HCT116 (cell line): ENCODE data around the gene OTUD4. TPM values are rescaled to one million over a fixed set of nuclear protein-coding genes. Genes with fewer than 3 reads are reported as not detected.

ENCODE experiments used
- ATAC-seq: fragments of 200-7000 bp; cut with Tn5 transposase; 2 replicates; pipeline ENCODE4 v1.9.1; 2020; ENCODE audit warnings: mild to moderate bottlenecking, moderate library complexity
- BruUV-seq: library from RNA; stranded (reverse); fragments of 400-500 nt; replicated peaks from 2 replicates; lab custom pipeline; 2021; lab: Mats Ljungman, UMichigan
- CTCF ChIA-PET: fragments of 300-600 bp; sonication (Branson Sonifier 250); formaldehyde crosslinking; loops from one replicate; lab custom pipeline; 2021; ENCODE audit warnings: antibody characterized with exemption; lab: Charles Lee
- POLR2A ChIA-PET: fragments of 300-600, 350-600 bp; sonication (Branson Sonifier 250); formaldehyde crosslinking; loops from one replicate; lab custom pipeline; 2021; ENCODE audit warnings: antibody characterized with exemption; lab: Charles Lee
- RAD21 ChIA-PET, 2 experiments: fragments of 300-600 bp; sonication (Branson Sonifier 250); formaldehyde crosslinking; loops; one replicate each; lab custom pipeline; 2023; ENCODE audit warnings: low total read pairs in 2 of 2; ENCODE audit not compliant: uncharacterized antibody in 2 of 2, unreplicated experiment in 2 of 2, low non-redundant PET in 1 of 2; lab: Charles Lee
- DNase-seq: peaks from one replicate; pipeline ENCODE4 v3.0.0-alpha.2; 2010; ENCODE audit warnings: low read depth, low spot score
- H2AFZ ChIP-seq: fragments of 200-600 bp; shearing (Covaris generic), sonication (generic); 2 replicates; pipeline ENCODE4 v1.6.1; 2017; ENCODE audit warnings: low read depth, mixed run types, mixed read lengths, antibody characterized with exemption, low read length; ENCODE audit not compliant: poor library complexity, severe bottlenecking
- H3K27ac ChIP-seq: 2 replicates; pipeline ENCODE4 v1.5.1; 2012; ENCODE audit warnings: low read depth, low read length
- H3K27me3 ChIP-seq: fragments of 200-600 bp; sonication (generic); 2 replicates; pipeline ENCODE4 v1.6.1; 2016; ENCODE audit warnings: mixed run types, low read length, mixed read lengths; ENCODE audit not compliant: insufficient read depth
- H3K36me3 ChIP-seq, 2 experiments: fragments of 200-500 bp in 1 of 2; fragments of 200-600 bp in 1 of 2; sonication (Bioruptor generic) in 1 of 2; sonication (generic) in 1 of 2; 2 replicates each; pipeline versions ENCODE4 v1.5.1 to v1.6.1; 2014 to 2016; ENCODE audit warnings: low read length in 2 of 2, inconsistent platforms in 1 of 2, mixed read lengths in 1 of 2, mixed run types in 1 of 2; ENCODE audit not compliant: insufficient read depth in 2 of 2, control insufficient read depth in 1 of 2
- H3K4me1 ChIP-seq, 2 experiments: fragments of 200-600 bp in 1 of 2; sonication (generic) in 1 of 2; 2 replicates each; pipeline versions ENCODE4 v1.5.1 to v1.6.1; 2012 to 2017; ENCODE audit warnings: low read length in 2 of 2, inconsistent platforms in 1 of 2, mild to moderate bottlenecking in 1 of 2, mixed read lengths in 1 of 2, mixed run types in 1 of 2, moderate library complexity in 1 of 2; ENCODE audit not compliant: insufficient read depth in 2 of 2, control insufficient read depth in 1 of 2
- H3K4me2 ChIP-seq: fragments of 200-600 bp; sonication (generic); 2 replicates; pipeline ENCODE4 v1.6.1; 2017; ENCODE audit warnings: mixed run types, low read length, mixed read lengths
- H3K4me3 ChIP-seq, 2 experiments: fragments of 200-600 bp in 1 of 2; sonication (generic) in 1 of 2; replicated peaks in 1 of 2; 2 replicates each; pipeline ENCODE4 v1.5.1; 2011 to 2016; ENCODE audit warnings: low read length in 2 of 2, control low read depth in 1 of 2, low read depth in 1 of 2, mild to moderate bottlenecking in 1 of 2, mixed read lengths in 1 of 2, mixed run types in 1 of 2
- H3K79me2 ChIP-seq: fragments of 200-600 bp; sonication (generic); 2 replicates; pipeline ENCODE4 v1.6.1; 2017; ENCODE audit warnings: mild to moderate bottlenecking, mixed run types, low read length, moderate library complexity, mixed read lengths; ENCODE audit not compliant: insufficient read depth
- H3K9ac ChIP-seq: fragments of 200-600 bp; sonication (generic); 2 replicates; pipeline ENCODE4 v1.6.1; 2016; ENCODE audit warnings: low read length, mixed read lengths
- H3K9me2 ChIP-seq: fragments of 200-600 bp; sonication (generic), shearing (Covaris generic); 2 replicates; pipeline ENCODE4 v1.6.1; 2017; ENCODE audit warnings: mixed run types, mild to moderate bottlenecking, moderate library complexity; ENCODE audit not compliant: insufficient read depth
- H3K9me3 ChIP-seq, 2 experiments: fragments of 200-500 bp in 1 of 2; fragments of 200-600 bp in 1 of 2; sonication (Bioruptor generic) in 1 of 2; sonication (generic) in 1 of 2; 2 replicates each; pipeline ENCODE4 v1.6.1; 2014 to 2017; ENCODE audit warnings: low read length in 2 of 2, mixed read lengths in 2 of 2, inconsistent platforms in 1 of 2, low read depth in 1 of 2, mild to moderate bottlenecking in 1 of 2, mixed run types in 1 of 2, moderate library complexity in 1 of 2; ENCODE audit not compliant: control insufficient read depth in 1 of 2, insufficient read depth in 1 of 2
- H4K20me1 ChIP-seq: fragments of 200-600 bp; sonication (generic), shearing (Covaris generic); 2 replicates; pipeline ENCODE4 v1.6.1; 2017; ENCODE audit warnings: mixed run types, mild to moderate bottlenecking, moderate library complexity; ENCODE audit not compliant: insufficient read depth
- ATF3 ChIP-seq: IDR thresholded peaks from 2 replicates; pipeline ENCODE4 v1.6.1; 2012
- EZH2phosphoT487 ChIP-seq: fragments of 200-600 bp; IDR thresholded peaks from 2 replicates; pipeline ENCODE4 v1.6.1; 2018; ENCODE audit warnings: antibody characterized with exemption, borderline replicate concordance
- FOSL1 ChIP-seq: IDR thresholded peaks from 2 replicates; pipeline ENCODE4 v1.6.1; 2012; ENCODE audit warnings: low read depth
- MAX ChIP-seq: IDR thresholded peaks from 2 replicates; pipeline ENCODE4 v1.6.1; 2012
- POLR2A ChIP-seq: IDR thresholded peaks from 2 replicates; pipeline ENCODE4 v1.7.0; 2011; ENCODE audit warnings: borderline replicate concordance; ENCODE audit not compliant: insufficient read depth, insufficient read length; ENCODE audit errors: extremely low read depth
- POLR2AphosphoS5 ChIP-seq: IDR thresholded peaks from 2 replicates; pipeline ENCODE4 v1.6.1; 2011; ENCODE audit warnings: mild to moderate bottlenecking, low read depth, low read length, moderate library complexity
- SIN3A ChIP-seq: IDR thresholded peaks from 2 replicates; pipeline ENCODE4 v1.6.1; 2012; ENCODE audit warnings: low read depth
- SRF ChIP-seq: IDR thresholded peaks from 2 replicates; pipeline ENCODE4 v1.6.1; 2012; ENCODE audit warnings: low read depth
- TCF7L2 ChIP-seq: IDR thresholded peaks from 2 replicates; pipeline ENCODE4 v1.7.0; 2011; ENCODE audit warnings: borderline replicate concordance, inconsistent platforms; ENCODE audit not compliant: insufficient read depth, insufficient read length; ENCODE audit errors: extremely low read depth
- YY1 ChIP-seq: IDR thresholded peaks from 2 replicates; pipeline ENCODE4 v1.6.1; 2011; ENCODE audit warnings: low read length, low read depth, moderate library complexity, mild to moderate bottlenecking; ENCODE audit not compliant: insufficient replicate concordance; ENCODE audit errors: extremely low read depth
- ZBTB33 ChIP-seq: IDR thresholded peaks from 2 replicates; pipeline ENCODE4 v1.6.1; 2011; ENCODE audit warnings: mild to moderate bottlenecking, low read length, moderate library complexity; ENCODE audit not compliant: insufficient replicate concordance; ENCODE audit errors: extremely low read depth
- ZFX ChIP-seq: fragments of 450-650 bp; IDR thresholded peaks from 2 replicates; pipeline ENCODE4 v1.6.1; 2017
- ZNF274 ChIP-seq: fragments of 200-500 bp; sonication (Bioruptor generic); IDR thresholded peaks from 2 replicates; pipeline ENCODE4 v1.6.1; 2014; ENCODE audit warnings: mild to moderate bottlenecking, low read depth, low read length, inconsistent platforms
- intact Hi-C: fragments of 100-400 bp; cut with micrococcal nuclease; formaldehyde crosslinking; loops from 2 replicates; pipeline ENCODE4 v1.10.0; 2022
- total RNA-seq: library from RNA; stranded (reverse); gene quantifications from one replicate; pipeline ENCODE4 v1.2.1, GENCODE V29; 2021; ENCODE audit not compliant: unreplicated experiment

The OTUD4 gene
- total RNA-seq, 1 experiment from 2014 or later, result 37.2 TPM

GRCh38 chr4:145161549-145161948, 18.8 kb downstream of the OTUD4 start (continued):
- TF ChIP-seq ZBTB33 (no peak), FOSL1 (no peak), SIN3A (no peak), YY1 (no peak), SRF (no peak)

- intact Hi-C loops, result no loop called here
- Histone ChIP-seq H3K4me2 (no peak overlapping the region), H4K20me1 (no peaks in the 10 kb centered on the region; the same call in 1 of the 2 replicates), H2AFZ (no peak overlapping the region), H3K9ac (no peak overlapping the region), H3K79me2 (peaks cover 55% of the 10 kb centered on the region), H3K9me2 (no peaks in the 10 kb centered on the region), H3K4me1 (no peaks in the 10 kb centered on the region), H3K27me3 (no peaks in the 10 kb centered on the region), H3K4me3 (no peak overlapping the region), H3K27ac (no peak overlapping the region), H3K36me3 (peaks cover 12 to 22% of the 10 kb centered on the region in 2 experiments; a peak in 3 of 4 replicates), H3K9me3 (no peaks in the 10 kb centered on the region)
- DNase-seq (no peak), ATAC-seq (no peak)
- ChIA-PET POLR2A (no interaction called here), CTCF (no interaction called here), RAD21 (no interaction called here)
- BruUV-seq, result no TSS peak
- TF ChIP-seq EZH2phosphoT487 (no peak), TCF7L2 (no peak), MAX (no peak), SIN3A (no peak), POLR2A (no peak), FOSL1 (no peak), SRF (no peak), ZBTB33 (no peak), ZNF274 (no peak), ATF3 (no peak), POLR2AphosphoS5 (no peak), YY1 (no peak), ZFX (no peak)
These were observed 23.4 kb downstream of the OTUD4 start for GRCh38 chr4:145156986-145157385.
